Activated gamma-delta T cell (primary cell): ENCODE measurements around the gene KCNN4.

ENCODE experiments used
- DNase-seq: peaks from one replicate; lab custom pipeline; 2025; lab: John Stamatoyannopoulos, UW

KCNN4 gene

GRCh38 chr19:43718627-43719377 is 62.0 kb downstream of the KCNN4 start:
- peak; percentile 16 for DNase-seq
